ENCODE data around the gene DPH6.

DPH6 gene

GRCh38 chr15:35320911-35321310 is 225.1 kb downstream of the DPH6 start:
- Histone ChIP-seq H3K9me3 (ENCODE audit: low read depth, low read length) (no peaks in the 10 kb centered on the region), H3K27ac (no peak overlapping the region), H3K36me3 (ENCODE audit: insufficient read depth, low read length) (no peaks in the 10 kb centered on the region), H3K4me3 (no peak overlapping the region), H3K9ac (ENCODE audit: insufficient read length) (no peak overlapping the region)
- TF ChIP-seq FOXP2 (optimal IDR thresholded peaks at IDR 0.05; ENCODE audit: control extremely low read depth, extremely low read length, insufficient read depth) (no peak), EZH2 (IDR thresholded peaks at IDR 0.05) (no peak), POLR2AphosphoS5 (IDR thresholded peaks at IDR 0.05; ENCODE audit: borderline replicate concordance, low read depth, low read length) (no peak)
- no peak for DNase-seq (ENCODE audit: low read depth, low spot score)
